Neuronal stem cell (in vitro differentiated cells): Measurements from ENCODE around the gene OGT.
"Not testable (repeated sequence)": the region's sequence is repeated elsewhere in the genome, so short reads cannot be mapped to it uniquely, and the experiment has no call there.

Source experiments
- DNase-seq: peaks from one replicate; pipeline ENCODE4 v3.0.0-alpha.2; 2013; ENCODE audit warnings: low spot score
- H2AFZ ChIP-seq: one replicate; pipeline ENCODE4 v1.6.1; 2013; ENCODE audit warnings: mild to moderate bottlenecking, low read length, inconsistent platforms
- H2AK5ac ChIP-seq: 2 replicates; pipeline ENCODE4 v1.6.1; 2013; ENCODE audit warnings: low read depth, mild to moderate bottlenecking, inconsistent platforms, low read length, moderate library complexity, mixed read lengths
- H2BK120ac ChIP-seq: 2 replicates; pipeline ENCODE4 v1.6.1; 2013; ENCODE audit warnings: low read depth, mild to moderate bottlenecking, inconsistent platforms, low read length, moderate library complexity, mixed read lengths
- H2BK12ac ChIP-seq: one replicate; pipeline ENCODE4 v1.6.1; 2013; ENCODE audit warnings: low read length, inconsistent platforms
- H2BK15ac ChIP-seq: 2 replicates; pipeline ENCODE4 v1.6.1; 2013; ENCODE audit warnings: mild to moderate bottlenecking, low read length, inconsistent platforms, mixed read lengths
- H2BK5ac ChIP-seq: one replicate; pipeline ENCODE4 v1.6.1; 2013; ENCODE audit warnings: inconsistent platforms, mild to moderate bottlenecking, low read length, moderate library complexity
- H3K14ac ChIP-seq: one replicate; pipeline ENCODE4 v1.6.1; 2013; ENCODE audit warnings: low read length, inconsistent platforms
- H3K18ac ChIP-seq: 2 replicates; pipeline ENCODE4 v1.6.1; 2013; ENCODE audit warnings: low read length, inconsistent platforms
- H3K23ac ChIP-seq: 2 replicates; pipeline ENCODE4 v1.6.1; 2013; ENCODE audit warnings: low read depth, mild to moderate bottlenecking, mixed read lengths, low read length, inconsistent platforms; ENCODE audit not compliant: poor library complexity
- H3K27ac ChIP-seq: replicated peaks from 3 replicates; pipeline ENCODE4 v1.5.1; 2013; ENCODE audit warnings: low read length, inconsistent platforms
- H3K27me3 ChIP-seq, 3 experiments: 2 replicates each; pipeline ENCODE4 v1.6.1; 2013; ENCODE audit warnings: low read length in 3 of 3, mild to moderate bottlenecking in 2 of 3, inconsistent platforms in 1 of 3, low read depth in 1 of 3, mixed read lengths in 1 of 3, moderate library complexity in 1 of 3; ENCODE audit not compliant: control insufficient read depth in 3 of 3, insufficient read depth in 3 of 3
- H3K36me3 ChIP-seq, 2 donors: replicated peaks in 1 of 2; 2 replicates each; pipeline ENCODE4 v1.6.1; 2013; ENCODE audit warnings: low read length in 2 of 2; ENCODE audit not compliant: control insufficient read depth in 2 of 2, insufficient read depth in 2 of 2
- H3K4ac ChIP-seq: 2 replicates; pipeline ENCODE4 v1.6.1; 2013; ENCODE audit warnings: inconsistent platforms, mild to moderate bottlenecking, low read length, moderate library complexity
- H3K4me1 ChIP-seq, 2 donors: 1 replicate in 1 of 2; 2 replicates in 1 of 2; pipeline ENCODE4 v1.6.1; 2013; ENCODE audit warnings: low read length in 2 of 2, low read depth in 1 of 2; ENCODE audit not compliant: control insufficient read depth in 2 of 2, insufficient read depth in 1 of 2
- H3K4me2 ChIP-seq: one replicate; pipeline ENCODE4 v1.6.1; 2013; ENCODE audit warnings: mild to moderate bottlenecking, low read length, inconsistent platforms; ENCODE audit not compliant: insufficient read depth, poor library complexity, severe bottlenecking
- H3K4me3 ChIP-seq, 2 donors: 2 replicates each; pipeline ENCODE4 v1.5.1; 2013; ENCODE audit warnings: low read length in 2 of 2, mild to moderate bottlenecking in 2 of 2, inconsistent platforms in 1 of 2, moderate library complexity in 1 of 2
- H3K79me1 ChIP-seq: one replicate; pipeline ENCODE4 v1.6.1; 2013; ENCODE audit warnings: low read depth, mild to moderate bottlenecking, inconsistent platforms, low read length, moderate library complexity
- H3K9ac ChIP-seq: one replicate; pipeline ENCODE4 v1.6.1; 2013; ENCODE audit warnings: mild to moderate bottlenecking, low read depth, low read length, inconsistent platforms; ENCODE audit not compliant: poor library complexity
- H3K9me3 ChIP-seq, 2 donors: replicated peaks in 1 of 2; 2 replicates each; pipeline versions ENCODE3 to v1.6.1; 2013; ENCODE audit warnings: low read length in 2 of 2, mild to moderate bottlenecking in 2 of 2, inconsistent platforms in 1 of 2, low read depth in 1 of 2, mixed read lengths in 1 of 2, moderate library complexity in 1 of 2; ENCODE audit not compliant: control insufficient read depth in 2 of 2, insufficient read depth in 1 of 2
- H4K8ac ChIP-seq: one replicate; pipeline ENCODE4 v1.6.1; 2013; ENCODE audit warnings: low read depth, mild to moderate bottlenecking, inconsistent platforms, low read length, moderate library complexity
- H4K91ac ChIP-seq: one replicate; pipeline ENCODE4 v1.6.1; 2013; ENCODE audit warnings: low read length, low read depth, mild to moderate bottlenecking, inconsistent platforms; ENCODE audit not compliant: poor library complexity
- WGBS, 2 donors: extraction: QIAGEN DNeasy Blood & Tissue Kit; methylation state at CpG; one replicate each; pipeline ENCODE4 v1.1.7; 2013; ENCODE audit warnings: missing lambda C conversion rate in 2 of 2, mixed read lengths in 1 of 2; ENCODE audit not compliant: insufficient read length in 2 of 2, insufficient replicate concordance in 1 of 2; ENCODE audit errors: extremely low coverage in 2 of 2; 5-methylcytosine and 5-hydroxymethylcytosine counted together

OGT gene

GRCh38 chrX:71611736-71612135, 78.8 kb downstream of the OGT start:
- peaks cover 3 to 35% of the 10 kb centered on the region in 2 donors for H3K36me3 ChIP-seq
- not testable (repeated sequence) for H2AK5ac ChIP-seq, H3K27ac ChIP-seq, DNase-seq, H3K4me3 ChIP-seq, H2AFZ ChIP-seq, H3K23ac ChIP-seq, H2BK12ac ChIP-seq, H4K8ac ChIP-seq, H2BK120ac ChIP-seq, H3K4ac ChIP-seq, H3K4me2 ChIP-seq, H3K27me3 ChIP-seq, H2BK15ac ChIP-seq, H3K4me1 ChIP-seq, H3K9me3 ChIP-seq, H4K91ac ChIP-seq, H3K18ac ChIP-seq, H2BK5ac ChIP-seq, H3K79me1 ChIP-seq, H3K14ac ChIP-seq, H3K9ac ChIP-seq
- WGBS, 2 donors = no CpG with 5 or more reads among the region's 9 CpGs

- DNase-seq = no peak
- Histone ChIP-seq H2BK15ac (no peak overlapping the region), H3K4me1 (no peaks in the 10 kb centered on the region), H3K27me3 (peaks cover 0 to 3% (median 0%) of the 10 kb centered on the region in 3 experiments), H2BK120ac (no peak overlapping the region), H3K14ac (no peak overlapping the region), H3K9me3 (no peaks in the 10 kb centered on the region), H3K23ac (no peak overlapping the region), H3K36me3 (peaks cover 3 to 35% of the 10 kb centered on the region in 2 donors), H3K4me3 (no peak overlapping the region), H2AK5ac (no peak overlapping the region), H3K4ac (no peak overlapping the region), H3K79me1 (no peaks in the 10 kb centered on the region), H4K91ac (no peak overlapping the region), H2BK5ac (no peak overlapping the region), H3K18ac (no peak overlapping the region), H2BK12ac (no peak overlapping the region), H4K8ac (no peak overlapping the region), H3K4me2 (no peak overlapping the region), H2AFZ (no peak overlapping the region), H3K27ac (no peak overlapping the region), H3K9ac (no peak overlapping the region)
- no CpG with 5 or more reads among the region's 8 CpGs for WGBS, 2 donors
These were observed 79.4 kb downstream of the OGT start for GRCh38 chrX:71612256-71612655.

GRCh38 chrX:71615056-71615455, 82.2 kb downstream of the OGT start:
- Histone ChIP-seq H3K36me3 (peaks cover 0 to 19% of the 10 kb centered on the region in 2 donors), H2AK5ac (no peak overlapping the region), H3K23ac (no peak overlapping the region), H3K79me1 (no peaks in the 10 kb centered on the region), H3K27me3 (peaks cover 0 to 7% (median 0%) of the 10 kb centered on the region in 3 experiments), H3K4me2 (no peak overlapping the region), H2BK5ac (no peak overlapping the region), H3K4ac (no peak overlapping the region), H2BK120ac (no peak overlapping the region), H3K4me1 (no peaks in the 10 kb centered on the region), H4K91ac (no peak overlapping the region), H3K18ac (no peak overlapping the region), H3K9me3 (no peaks in the 10 kb centered on the region), H2BK15ac (no peak overlapping the region), H3K9ac (no peak overlapping the region), H4K8ac (no peak overlapping the region), H2AFZ (no peak overlapping the region), H2BK12ac (no peak overlapping the region), H3K27ac (no peak overlapping the region), H3K14ac (no peak overlapping the region), H3K4me3 (no peak overlapping the region)
- DNase-seq = no peak
- no CpG with 5 or more reads among the region's 4 CpGs for WGBS, 2 donors

GRCh38 chrX:71615954-71616353, 83.0 kb downstream of the OGT start:
- H4K8ac ChIP-seq = no peak overlapping the region
- WGBS, 2 donors = no CpG with 5 or more reads among the region's 10 CpGs
- no peak overlapping the region for H3K4me3 ChIP-seq

More at GRCh38 chrX:71615954-71616353, 83.0 kb downstream of the OGT start:
- Histone ChIP-seq H3K4me2 (no peak overlapping the region), H3K18ac (no peak overlapping the region), H3K9me3 (no peaks in the 10 kb centered on the region), H2AFZ (no peak overlapping the region), H2BK5ac (no peak overlapping the region), H3K23ac (no peak overlapping the region), H2BK12ac (no peak overlapping the region), H3K14ac (no peak overlapping the region), H3K9ac (no peak overlapping the region), H3K36me3 (peaks cover 0 to 14% of the 10 kb centered on the region in 2 donors), H3K4ac (no peak overlapping the region), H2AK5ac (no peak overlapping the region), H3K79me1 (no peaks in the 10 kb centered on the region), H2BK15ac (no peak overlapping the region), H3K27me3 (peaks cover 0 to 7% (median 0%) of the 10 kb centered on the region in 3 experiments), H4K91ac (no peak overlapping the region), H2BK120ac (no peak overlapping the region), H3K4me1 (no peaks in the 10 kb centered on the region), H3K27ac (no peak overlapping the region)
- no peak for DNase-seq
